Loucy (cell line): ENCODE results near the gene CCDC102A.

ENCODE experiments used
- H2AFZ ChIP-seq: fragments of 200-600 bp; sonication (generic); 2 replicates; pipeline ENCODE4 v1.6.0; 2016; ENCODE audit warnings: antibody characterized with exemption, mild to moderate bottlenecking, low read length, moderate library complexity
- H3F3A ChIP-seq: fragments of 200-600 bp; 2 replicates; pipeline ENCODE4 v1.6.0; 2016; ENCODE audit warnings: antibody characterized with exemption, low read depth, mild to moderate bottlenecking
- H3K27me3 ChIP-seq: fragments of 200-600 bp; sonication (generic); 2 replicates; pipeline ENCODE4 v1.6.1; 2014; ENCODE audit warnings: low read length, mild to moderate bottlenecking; ENCODE audit not compliant: insufficient read depth, poor library complexity, severe bottlenecking
- H3K36me3 ChIP-seq: fragments of 200-600 bp; sonication (generic); 2 replicates; pipeline ENCODE4 v1.6.1; 2016; ENCODE audit warnings: low read length; ENCODE audit not compliant: insufficient read depth
- H3K4me1 ChIP-seq: fragments of 200-600 bp; sonication (generic); 2 replicates; pipeline ENCODE4 v1.5.1; 2014; ENCODE audit warnings: low read length, mild to moderate bottlenecking; ENCODE audit not compliant: insufficient read depth, poor library complexity, severe bottlenecking
- H3K4me2 ChIP-seq: fragments of 200-600 bp; sonication (generic); 2 replicates; pipeline ENCODE4 v1.6.0; 2014; ENCODE audit warnings: antibody characterized with exemption, low read length, low read depth, mild to moderate bottlenecking; ENCODE audit not compliant: poor library complexity, severe bottlenecking
- H3K4me3 ChIP-seq: fragments of 200-600 bp; sonication (generic); 2 replicates; pipeline ENCODE4 v1.5.1; 2014; ENCODE audit warnings: low read length, mild to moderate bottlenecking, mixed read lengths; ENCODE audit not compliant: poor library complexity, severe bottlenecking
- H3K79me2 ChIP-seq: fragments of 200-600 bp; sonication (generic); 2 replicates; pipeline ENCODE4 v1.6.1; 2014; ENCODE audit warnings: low read length; ENCODE audit not compliant: insufficient read depth
- H3K9ac ChIP-seq: fragments of 200-600 bp; sonication (generic); 2 replicates; pipeline ENCODE4 v1.6.0; 2014; ENCODE audit warnings: mild to moderate bottlenecking, low read depth, low read length, moderate library complexity; ENCODE audit not compliant: poor library complexity, severe bottlenecking
- H3K9me2 ChIP-seq: fragments of 200-600 bp; sonication (generic); replicated peaks from 2 replicates; pipeline ENCODE4 v1.6.1; 2016; ENCODE audit warnings: low read depth, low read length, mixed read lengths
- H3K9me3 ChIP-seq: fragments of 200-600 bp; sonication (generic); 2 replicates; pipeline ENCODE4 v1.6.1; 2014; ENCODE audit warnings: mild to moderate bottlenecking, antibody characterized with exemption, low read length, low read depth; ENCODE audit not compliant: insufficient read depth
- H4K20me1 ChIP-seq: fragments of 200-600 bp; sonication (generic); 2 replicates; pipeline ENCODE4 v1.6.0; 2014; ENCODE audit warnings: antibody characterized with exemption, low read length, mild to moderate bottlenecking; ENCODE audit not compliant: insufficient read depth, poor library complexity, severe bottlenecking
- EZH2phosphoT487 ChIP-seq: fragments of 200-600 bp; IDR thresholded peaks from 2 replicates; pipeline ENCODE4 v1.6.1; 2018; ENCODE audit warnings: antibody characterized with exemption, mild to moderate bottlenecking, moderate library complexity, borderline replicate concordance
- TF ChIP-seq, protein P1 (sequence below): fragments of 200-600 bp; sonication (generic); conservative IDR thresholded peaks from 2 replicates; pipeline ENCODE4 v1.5.1; 2014; ENCODE audit warnings: mild to moderate bottlenecking, antibody characterized with exemption, low read length

The CCDC102A gene

GRCh38 chr16:57530522-57531252, 5.7 kb downstream of the CCDC102A start:
- no peak overlapping the region for H2AFZ ChIP-seq
- peaks cover 5% of the 10 kb centered on the region; the same call in 1 of the 2 replicates for H3K36me3 ChIP-seq
- H3K9me3 ChIP-seq: no peaks in the 10 kb centered on the region
- no peaks in the 10 kb centered on the region for H3K27me3 ChIP-seq
- H3K9me2 ChIP-seq: no peaks in the 10 kb centered on the region
- TF ChIP-seq EZH2phosphoT487: no peak
- TF ChIP-seq, protein P1, sequence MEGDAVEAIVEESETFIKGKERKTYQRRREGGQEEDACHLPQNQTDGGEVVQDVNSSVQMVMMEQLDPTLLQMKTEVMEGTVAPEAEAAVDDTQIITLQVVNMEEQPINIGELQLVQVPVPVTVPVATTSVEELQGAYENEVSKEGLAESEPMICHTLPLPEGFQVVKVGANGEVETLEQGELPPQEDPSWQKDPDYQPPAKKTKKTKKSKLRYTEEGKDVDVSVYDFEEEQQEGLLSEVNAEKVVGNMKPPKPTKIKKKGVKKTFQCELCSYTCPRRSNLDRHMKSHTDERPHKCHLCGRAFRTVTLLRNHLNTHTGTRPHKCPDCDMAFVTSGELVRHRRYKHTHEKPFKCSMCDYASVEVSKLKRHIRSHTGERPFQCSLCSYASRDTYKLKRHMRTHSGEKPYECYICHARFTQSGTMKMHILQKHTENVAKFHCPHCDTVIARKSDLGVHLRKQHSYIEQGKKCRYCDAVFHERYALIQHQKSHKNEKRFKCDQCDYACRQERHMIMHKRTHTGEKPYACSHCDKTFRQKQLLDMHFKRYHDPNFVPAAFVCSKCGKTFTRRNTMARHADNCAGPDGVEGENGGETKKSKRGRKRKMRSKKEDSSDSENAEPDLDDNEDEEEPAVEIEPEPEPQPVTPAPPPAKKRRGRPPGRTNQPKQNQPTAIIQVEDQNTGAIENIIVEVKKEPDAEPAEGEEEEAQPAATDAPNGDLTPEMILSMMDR: no peak
- H3K4me2 ChIP-seq: peak overlapping the region; percentile 77
- H3K4me3 ChIP-seq: peak overlapping the region; percentile 66
- peak overlapping the region; percentile 90 for H3K9ac ChIP-seq
- H3K4me1 ChIP-seq: peaks cover 64% of the 10 kb centered on the region
- H3K79me2 ChIP-seq: peaks cover 61% of the 10 kb centered on the region
- H4K20me1 ChIP-seq: no peaks in the 10 kb centered on the region
- peaks cover 10% of the 10 kb centered on the region; the same call in 1 of the 2 replicates for H3F3A ChIP-seq

DNA sequence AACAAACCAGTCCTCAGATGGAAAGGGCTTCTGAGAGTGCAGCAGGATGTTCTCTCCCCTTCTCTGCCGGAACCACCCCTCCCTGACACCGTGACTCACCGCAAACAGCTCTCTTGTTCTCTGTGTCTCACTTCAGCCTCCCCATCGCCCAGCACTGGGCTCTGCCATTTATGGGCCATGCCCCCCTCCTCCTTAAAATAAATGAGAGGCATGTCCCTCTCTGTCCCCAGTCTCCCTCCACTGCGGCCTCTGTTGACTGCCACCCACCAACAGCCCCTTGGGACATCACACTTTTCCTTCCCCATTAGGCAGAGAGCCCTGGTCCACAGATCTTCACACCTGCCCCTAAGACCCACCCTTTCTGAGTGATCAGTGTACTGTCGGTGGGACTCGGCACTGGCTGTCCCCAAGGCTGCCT, 6.3 kb downstream of the CCDC102A start:
- H3K9me3 ChIP-seq: no peaks in the 10 kb centered on the region
- no peaks in the 10 kb centered on the region for H3K9me2 ChIP-seq
- H3F3A ChIP-seq: peaks cover 10% of the 10 kb centered on the region; the same call in 1 of the 2 replicates
- peaks cover 5% of the 10 kb centered on the region; the same call in 1 of the 2 replicates for H3K36me3 ChIP-seq
- peak overlapping the region; percentile 23; the same call in 1 of the 2 replicates for H2AFZ ChIP-seq
- peaks cover 55% of the 10 kb centered on the region for H3K79me2 ChIP-seq
- H3K9ac ChIP-seq: peak overlapping the region; percentile 90
- H3K4me1 ChIP-seq: peaks cover 58% of the 10 kb centered on the region
- peak overlapping the region; percentile 77 for H3K4me2 ChIP-seq
- TF ChIP-seq, protein P1: no peak
- no peak for TF ChIP-seq EZH2phosphoT487
- H3K4me3 ChIP-seq: peak overlapping the region; percentile 66
- H4K20me1 ChIP-seq: no peaks in the 10 kb centered on the region
- H3K27me3 ChIP-seq: no peaks in the 10 kb centered on the region

GRCh38 chr16:57529391-57530103, 6.8 kb downstream of the CCDC102A start:
- H3K4me3 ChIP-seq: peak overlapping the region; percentile 66
- H3K9me3 ChIP-seq: no peaks in the 10 kb centered on the region
- peaks cover 53% of the 10 kb centered on the region for H3K4me1 ChIP-seq
- TF ChIP-seq, protein P1: no peak
- TF ChIP-seq EZH2phosphoT487: no peak
- no peaks in the 10 kb centered on the region for H4K20me1 ChIP-seq
- H3K9ac ChIP-seq: peak overlapping the region; percentile 90
- H2AFZ ChIP-seq: peak overlapping the region; percentile 23; the same call in 1 of the 2 replicates
- no peaks in the 10 kb centered on the region for H3K27me3 ChIP-seq
- H3K36me3 ChIP-seq: peaks cover 5% of the 10 kb centered on the region; the same call in 1 of the 2 replicates
- peaks cover 10% of the 10 kb centered on the region; the same call in 1 of the 2 replicates for H3F3A ChIP-seq
- no peaks in the 10 kb centered on the region for H3K9me2 ChIP-seq
- peaks cover 49% of the 10 kb centered on the region for H3K79me2 ChIP-seq
- H3K4me2 ChIP-seq: peak overlapping the region; percentile 77
